ENCODE measurements around the gene KRTAP5-9.

DNA sequence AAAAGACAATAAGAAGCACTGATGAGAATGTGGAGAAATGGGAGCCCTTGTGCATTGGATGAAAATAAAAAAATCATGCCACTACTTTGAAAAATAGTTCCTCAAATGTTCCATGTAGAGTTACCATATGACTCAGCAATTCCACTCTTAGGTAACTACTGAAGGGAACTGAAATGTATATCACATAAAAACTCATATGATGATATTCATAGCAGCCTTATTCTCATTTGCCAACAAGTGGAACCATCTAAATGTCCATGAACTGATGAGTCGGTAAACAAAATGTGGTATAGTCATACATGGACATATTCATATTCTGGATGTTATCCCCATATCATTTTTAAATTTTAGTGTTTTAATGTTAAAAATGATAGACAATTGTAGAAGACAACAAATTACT, 3.5 kb downstream of the KRTAP5-9 start:
- TF ChIP-seq, protein P1, sequence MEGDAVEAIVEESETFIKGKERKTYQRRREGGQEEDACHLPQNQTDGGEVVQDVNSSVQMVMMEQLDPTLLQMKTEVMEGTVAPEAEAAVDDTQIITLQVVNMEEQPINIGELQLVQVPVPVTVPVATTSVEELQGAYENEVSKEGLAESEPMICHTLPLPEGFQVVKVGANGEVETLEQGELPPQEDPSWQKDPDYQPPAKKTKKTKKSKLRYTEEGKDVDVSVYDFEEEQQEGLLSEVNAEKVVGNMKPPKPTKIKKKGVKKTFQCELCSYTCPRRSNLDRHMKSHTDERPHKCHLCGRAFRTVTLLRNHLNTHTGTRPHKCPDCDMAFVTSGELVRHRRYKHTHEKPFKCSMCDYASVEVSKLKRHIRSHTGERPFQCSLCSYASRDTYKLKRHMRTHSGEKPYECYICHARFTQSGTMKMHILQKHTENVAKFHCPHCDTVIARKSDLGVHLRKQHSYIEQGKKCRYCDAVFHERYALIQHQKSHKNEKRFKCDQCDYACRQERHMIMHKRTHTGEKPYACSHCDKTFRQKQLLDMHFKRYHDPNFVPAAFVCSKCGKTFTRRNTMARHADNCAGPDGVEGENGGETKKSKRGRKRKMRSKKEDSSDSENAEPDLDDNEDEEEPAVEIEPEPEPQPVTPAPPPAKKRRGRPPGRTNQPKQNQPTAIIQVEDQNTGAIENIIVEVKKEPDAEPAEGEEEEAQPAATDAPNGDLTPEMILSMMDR (IDR thresholded peaks at IDR 0.05), result no peak
- no peak for TF ChIP-seq POLR2A (IDR thresholded peaks at IDR 0.05; ENCODE audit: low read depth)
